Measurements from ENCODE around the gene MFSD12. TPM values are rescaled to one million over a fixed set of nuclear protein-coding genes. Genes with fewer than 3 reads are reported as not detected.

MFSD12 gene
- total RNA-seq, 1 experiment from 2014 or later, result 2,669 TPM

GRCh38 chr19:3506384-3507340 is 50.7 kb downstream of the MFSD12 start:
- DNase-seq (ENCODE audit: low read depth, low spot score), result no peak
- in situ Hi-C loops (cut with HindIII; ENCODE audit: low pct_unique_long_range_greater_than_20kb, low sequenced_read_pairs), result no loop called here

GRCh38 chr19:3505598-3506383 is 51.6 kb downstream of the MFSD12 start, which contains the start of gene FZR1:
Gene FZR1 (plus strand): TSS chr19:3506311. CDS start chr19:3522990, 16,679 bp downstream.
- in situ Hi-C loops (cut with HindIII; ENCODE audit: low pct_unique_long_range_greater_than_20kb, low sequenced_read_pairs), result no loop called here
- peak; percentile 96 for DNase-seq (ENCODE audit: low read depth, low spot score)

GRCh38 chr19:3504735-3505134 is 52.7 kb downstream of the MFSD12 start:
- in situ Hi-C loops (cut with HindIII; ENCODE audit: low pct_unique_long_range_greater_than_20kb, low sequenced_read_pairs), result no loop called here
- no peak for DNase-seq (ENCODE audit: low read depth, low spot score)

- DNase-seq (ENCODE audit: low read depth, low spot score), result no peak
Measured at GRCh38 chr19:3503036-3503572, 54.3 kb downstream of the MFSD12 start.

GRCh38 chr19:3501780-3502179 is 55.6 kb downstream of the MFSD12 start:
- DNase-seq (ENCODE audit: low read depth, low spot score), result no peak

More at GRCh38 chr19:3503036-3503572, 54.3 kb downstream of the MFSD12 start:
- in situ Hi-C loops (cut with HindIII; ENCODE audit: low pct_unique_long_range_greater_than_20kb, low sequenced_read_pairs), result no loop called here

GRCh38 chr19:3500429-3501101 is 56.8 kb downstream of the MFSD12 start, which contains the start of gene DOHH:
Gene DOHH (minus strand): TSS chr19:3500674. CDS start chr19:3496814, 3,860 bp downstream.
- DNase-seq (ENCODE audit: low read depth, low spot score), result peak; percentile 96
- in situ Hi-C loops (cut with HindIII; ENCODE audit: low pct_unique_long_range_greater_than_20kb, low sequenced_read_pairs), result no loop called here

More at GRCh38 chr19:3501780-3502179, 55.6 kb downstream of the MFSD12 start:
- in situ Hi-C loops (cut with HindIII; ENCODE audit: low pct_unique_long_range_greater_than_20kb, low sequenced_read_pairs), result no loop called here

- no peak for DNase-seq (ENCODE audit: low read depth, low spot score)
- in situ Hi-C loops (cut with HindIII; ENCODE audit: low pct_unique_long_range_greater_than_20kb, low sequenced_read_pairs), result no loop called here
Measured at GRCh38 chr19:3499738-3500428, 57.5 kb downstream of the MFSD12 start.

GRCh38 chr19:3497757-3498520 is 59.4 kb downstream of the MFSD12 start:
- in situ Hi-C loops (cut with HindIII; ENCODE audit: low pct_unique_long_range_greater_than_20kb, low sequenced_read_pairs), result no loop called here
- no peak for DNase-seq (ENCODE audit: low read depth, low spot score)

GRCh38 chr19:3496392-3497273 is 60.8 kb downstream of the MFSD12 start:
- in situ Hi-C loops (cut with HindIII; ENCODE audit: low pct_unique_long_range_greater_than_20kb, low sequenced_read_pairs), result no loop called here

GRCh38 chr19:3494559-3494958 is 62.8 kb downstream of the MFSD12 start:
- in situ Hi-C loops (cut with HindIII; ENCODE audit: low pct_unique_long_range_greater_than_20kb, low sequenced_read_pairs), result no loop called here
- DNase-seq (ENCODE audit: low read depth, low spot score), result no peak

More at GRCh38 chr19:3496392-3497273, 60.8 kb downstream of the MFSD12 start:
- DNase-seq (ENCODE audit: low read depth, low spot score), result no peak

Small RNAs within 50 kb of the gene (small RNA-seq; reads per million reads assigned to genes)
- gene AC005786.1 (0 reads per million in 2 experiments), gene RF00212 (0 reads per million in 2 experiments)

Other genes starting within 250 kb of the MFSD12 start
- 4.8 and 5.8 TPM in 2 replicates for gene NFIC, start 191.0 kb downstream of the MFSD12 start, total RNA-seq (2014; rRNA removed; shearing (Covaris generic))
- not detected in 2 replicates for gene SMIM24, start 77.1 kb downstream of the MFSD12 start, total RNA-seq (2014; rRNA removed; shearing (Covaris generic))
- not detected in 2 replicates for gene SMIM44, start 74.1 kb downstream of the MFSD12 start, total RNA-seq (2014; rRNA removed; shearing (Covaris generic))
- gene DOHH, start 56.9 kb downstream of the MFSD12 start, total RNA-seq (2014; rRNA removed; shearing (Covaris generic)), result 13.1 and 13.4 TPM in 2 replicates
- gene FZR1, start 51.3 kb downstream of the MFSD12 start, total RNA-seq (2014; rRNA removed; shearing (Covaris generic)), result 22.6 and 26.9 TPM in 2 replicates
- gene TEKTIP1, start 18.4 kb downstream of the MFSD12 start, total RNA-seq (2014; rRNA removed; shearing (Covaris generic)), result not detected in 2 replicates
- gene HMG20B, start 15.4 kb upstream of the MFSD12 start, total RNA-seq (2014; rRNA removed; shearing (Covaris generic)), result 550 and 588 TPM in 2 replicates
- 0.29 and 0.45 TPM in 2 replicates for gene GIPC3, start 27.9 kb upstream of the MFSD12 start, total RNA-seq (2014; rRNA removed; shearing (Covaris generic))
- 0.16 and 0.27 TPM in 2 replicates for gene TBXA2R, start 49.3 kb upstream of the MFSD12 start, total RNA-seq (2014; rRNA removed; shearing (Covaris generic))
- 15.2 and 16.6 TPM in 2 replicates for gene CACTIN, start 69.2 kb upstream of the MFSD12 start, total RNA-seq (2014; rRNA removed; shearing (Covaris generic))
- 4.9 and 6.7 TPM in 2 replicates for gene PIP5K1C, start 142.9 kb upstream of the MFSD12 start, total RNA-seq (2014; rRNA removed; shearing (Covaris generic))
- 0.13 and 0.21 TPM in 2 replicates for gene TJP3, start 150.8 kb upstream of the MFSD12 start, total RNA-seq (2014; rRNA removed; shearing (Covaris generic))
- gene APBA3, start 204.1 kb upstream of the MFSD12 start, total RNA-seq (2014; rRNA removed; shearing (Covaris generic)), result 10.5 and 16.7 TPM in 2 replicates
- gene MRPL54, start 205.1 kb upstream of the MFSD12 start, total RNA-seq (2014; rRNA removed; shearing (Covaris generic)), result 31.0 and 33.8 TPM in 2 replicates
- not detected in 2 replicates for gene RAX2, start 214.6 kb upstream of the MFSD12 start, total RNA-seq (2014; rRNA removed; shearing (Covaris generic))
- 20.5 and 22.5 TPM in 2 replicates for gene MATK, start 228.8 kb upstream of the MFSD12 start, total RNA-seq (2014; rRNA removed; shearing (Covaris generic))

Measured in SK-MEL-5 (cell line).